Activated CD4-positive, alpha-beta memory T cell treated with anti-CD3 and anti-CD28 coated beads for 36 hours (primary cell): ENCODE data around the gene CDH3. TPM values are rescaled to one million over a fixed set of nuclear protein-coding genes. Genes with fewer than 3 reads are reported as not detected.

ENCODE experiments used
- CTCF ChIA-PET: fragments of 350-600 bp; sonication (Branson Sonifier 250); formaldehyde crosslinking; loops from one replicate; lab custom pipeline; 2021; ENCODE audit warnings: antibody characterized with exemption, inconsistent platforms; lab: Charles Lee
- POLR2A ChIA-PET: fragments of 350-600 bp; sonication (Branson Sonifier 250); formaldehyde crosslinking; loops from one replicate; lab custom pipeline; 2021; ENCODE audit warnings: antibody characterized with exemption; lab: Charles Lee
- DNase-seq: peaks from one replicate; pipeline ENCODE4 v3.0.0-alpha.2; 2020
- H3K27ac Mint-ChIP-seq: one replicate; pipeline ENCODE4 v1.8.0; 2021; ENCODE audit warnings: mixed read lengths
- H3K27me3 Mint-ChIP-seq: one replicate; pipeline ENCODE4 v1.8.0; 2021; ENCODE audit warnings: mixed read lengths
- H3K36me3 Mint-ChIP-seq: one replicate; pipeline ENCODE4 v1.8.0; 2021; ENCODE audit warnings: mixed read lengths
- H3K4me1 Mint-ChIP-seq: one replicate; pipeline ENCODE4 v1.8.0; 2021; ENCODE audit warnings: low read depth, mixed read lengths
- H3K4me3 Mint-ChIP-seq: one replicate; pipeline ENCODE4 v1.8.0; 2021; ENCODE audit warnings: mild to moderate bottlenecking, mixed read lengths
- H3K9me3 Mint-ChIP-seq: one replicate; pipeline ENCODE4 v1.8.0; 2021; ENCODE audit warnings: mixed read lengths
- intact Hi-C: fragments of 100-400 bp; cut with micrococcal nuclease; formaldehyde crosslinking; loops from one replicate; pipeline ENCODE4 v1.15.1; 2023
- total RNA-seq, 2 experiments: library from RNA; stranded (reverse); gene quantifications; one replicate each; pipeline ENCODE4 v1.2.3, GENCODE V29; 2021

CDH3 gene
- total RNA-seq, 2 experiments from 2014 or later, result 5.2 to 5.3 TPM

DNA sequence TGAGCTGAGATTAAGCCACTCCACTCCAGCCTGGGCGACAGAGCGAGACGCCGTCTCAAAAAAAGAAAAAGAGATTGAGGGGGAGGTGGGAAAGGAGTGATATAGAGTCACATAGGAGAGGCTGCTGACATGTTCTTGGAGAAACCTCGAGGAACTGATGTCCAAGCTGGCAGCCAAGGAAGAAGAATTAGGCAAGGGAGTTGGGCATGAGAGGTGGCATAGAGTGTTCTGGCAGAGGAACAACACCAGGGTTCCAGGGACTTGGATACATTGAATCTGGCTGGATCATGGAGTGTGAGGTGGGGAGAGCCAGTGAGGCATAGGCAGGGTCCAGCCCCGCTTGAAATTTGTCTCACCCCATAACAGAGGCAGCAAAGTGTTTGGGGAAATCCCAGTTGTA, 10.7 kb downstream of the CDH3 start:
- peaks cover 10% of the 10 kb centered on the region for H3K4me1 Mint-ChIP-seq
- H3K9me3 Mint-ChIP-seq, result no peaks in the 10 kb centered on the region
- ChIA-PET POLR2A (no interaction called here), CTCF (no interaction called here)
- intact Hi-C loops, result no loop called here
- DNase-seq, result no peak
- H3K4me3 Mint-ChIP-seq, result no peak overlapping the region
- no peaks in the 10 kb centered on the region for H3K36me3 Mint-ChIP-seq
- H3K27ac Mint-ChIP-seq, result no peak overlapping the region
- H3K27me3 Mint-ChIP-seq, result peaks cover 14% of the 10 kb centered on the region

DNA sequence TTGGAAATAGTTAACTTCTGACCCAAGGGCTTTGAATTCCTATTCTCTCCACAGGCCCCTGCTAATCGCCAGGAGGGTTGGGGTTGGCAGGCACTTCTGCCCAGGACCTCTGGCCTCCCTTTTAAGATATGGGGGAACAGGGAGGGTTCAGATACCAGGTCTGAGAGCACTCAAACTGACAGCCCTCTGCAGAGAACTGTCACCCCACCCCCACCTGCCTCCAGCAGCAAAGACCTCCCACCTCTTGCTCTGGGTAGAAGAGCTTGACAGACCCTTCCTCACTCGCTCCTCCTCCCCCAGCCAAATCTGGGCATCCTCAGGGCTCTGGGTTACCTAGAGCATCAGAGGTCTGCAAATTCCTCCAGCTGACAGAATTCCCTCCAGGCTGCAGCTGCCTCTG, 11.6 kb downstream of the CDH3 start:
- H3K27ac Mint-ChIP-seq, result no peak overlapping the region
- ChIA-PET CTCF (no interaction called here), POLR2A (no interaction called here)
- H3K36me3 Mint-ChIP-seq, result no peaks in the 10 kb centered on the region
- DNase-seq, result no peak
- H3K9me3 Mint-ChIP-seq, result no peaks in the 10 kb centered on the region
- intact Hi-C loops, result no loop called here
- H3K4me1 Mint-ChIP-seq, result peaks cover 10% of the 10 kb centered on the region
- peaks cover 6% of the 10 kb centered on the region for H3K27me3 Mint-ChIP-seq
- no peak overlapping the region for H3K4me3 Mint-ChIP-seq

DNA sequence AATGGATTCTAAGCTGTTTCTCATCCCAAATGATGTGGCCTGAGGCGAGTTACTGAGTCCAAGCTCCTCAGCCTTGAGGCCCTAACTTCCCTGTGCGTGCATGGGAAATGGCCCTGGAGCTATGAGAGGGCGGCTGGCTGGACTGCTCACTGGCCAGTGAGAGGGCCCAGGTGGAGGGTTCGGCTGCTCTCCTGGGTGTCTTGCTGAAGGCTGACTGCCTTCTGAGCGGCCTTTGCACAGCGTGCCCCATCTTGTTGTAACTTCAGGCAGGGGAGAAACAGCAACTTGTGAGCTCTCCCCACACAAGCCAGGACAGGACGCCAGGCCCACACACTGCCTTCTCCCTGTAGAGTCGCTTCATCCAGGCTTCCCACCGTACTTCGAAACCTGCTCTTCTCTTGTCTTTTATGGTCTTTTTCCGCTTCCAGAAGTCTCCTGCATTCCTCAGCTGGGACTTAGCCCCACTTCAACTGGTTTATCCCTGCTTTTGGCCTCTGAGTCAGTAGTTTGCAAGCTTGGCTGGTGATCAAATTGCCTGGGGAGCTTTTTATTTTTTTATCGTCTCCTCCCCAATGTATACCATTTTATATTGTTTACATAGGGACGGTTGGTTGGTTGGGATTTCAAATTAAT, 13.3 kb downstream of the CDH3 start:
- intact Hi-C loops, result no loop called here
- peaks cover 10% of the 10 kb centered on the region for H3K4me1 Mint-ChIP-seq
- no peaks in the 10 kb centered on the region for H3K36me3 Mint-ChIP-seq
- DNase-seq, result no peak
- H3K27ac Mint-ChIP-seq, result no peak overlapping the region
- H3K27me3 Mint-ChIP-seq, result peaks cover 9% of the 10 kb centered on the region
- ChIA-PET CTCF (no interaction called here), POLR2A (interaction anchor here (2.0 kb wide), 1 partner anchor 10 kb away, joined by 8 read pairs; no protein-coding TSS in a partner anchor)
- no peaks in the 10 kb centered on the region for H3K9me3 Mint-ChIP-seq
- H3K4me3 Mint-ChIP-seq, result no peak overlapping the region

DNA sequence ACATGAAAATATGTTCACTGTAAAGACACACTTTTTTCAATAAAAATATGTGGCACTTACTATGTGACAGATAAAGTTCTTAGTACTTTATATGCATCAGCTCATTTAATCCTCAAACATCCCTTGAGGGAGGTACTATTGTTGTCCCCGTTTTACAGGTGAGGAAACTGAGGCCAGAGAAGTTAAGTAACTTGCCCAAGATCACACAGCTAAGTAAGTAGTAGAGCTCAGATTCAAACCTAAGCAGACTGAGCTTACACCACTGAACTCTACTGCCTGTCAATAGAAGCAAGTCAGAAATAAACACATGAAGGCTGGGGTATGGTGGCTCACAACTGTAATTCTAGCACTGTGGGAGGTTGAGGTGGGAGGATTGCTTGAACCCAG, 13.9 kb downstream of the CDH3 start:
- H3K27me3 Mint-ChIP-seq, result peaks cover 9% of the 10 kb centered on the region
- no peak for DNase-seq
- peaks cover 10% of the 10 kb centered on the region for H3K4me1 Mint-ChIP-seq
- intact Hi-C loops, result no loop called here
- POLR2A ChIA-PET, result interaction anchor here (2.0 kb wide), 1 partner anchor 11 kb away, joined by 8 read pairs; no protein-coding TSS in a partner anchor
- CTCF ChIA-PET, result no interaction called here
- H3K36me3 Mint-ChIP-seq, result no peaks in the 10 kb centered on the region
- H3K27ac Mint-ChIP-seq, result no peak overlapping the region
- H3K9me3 Mint-ChIP-seq, result no peaks in the 10 kb centered on the region
- no peak overlapping the region for H3K4me3 Mint-ChIP-seq

DNA sequence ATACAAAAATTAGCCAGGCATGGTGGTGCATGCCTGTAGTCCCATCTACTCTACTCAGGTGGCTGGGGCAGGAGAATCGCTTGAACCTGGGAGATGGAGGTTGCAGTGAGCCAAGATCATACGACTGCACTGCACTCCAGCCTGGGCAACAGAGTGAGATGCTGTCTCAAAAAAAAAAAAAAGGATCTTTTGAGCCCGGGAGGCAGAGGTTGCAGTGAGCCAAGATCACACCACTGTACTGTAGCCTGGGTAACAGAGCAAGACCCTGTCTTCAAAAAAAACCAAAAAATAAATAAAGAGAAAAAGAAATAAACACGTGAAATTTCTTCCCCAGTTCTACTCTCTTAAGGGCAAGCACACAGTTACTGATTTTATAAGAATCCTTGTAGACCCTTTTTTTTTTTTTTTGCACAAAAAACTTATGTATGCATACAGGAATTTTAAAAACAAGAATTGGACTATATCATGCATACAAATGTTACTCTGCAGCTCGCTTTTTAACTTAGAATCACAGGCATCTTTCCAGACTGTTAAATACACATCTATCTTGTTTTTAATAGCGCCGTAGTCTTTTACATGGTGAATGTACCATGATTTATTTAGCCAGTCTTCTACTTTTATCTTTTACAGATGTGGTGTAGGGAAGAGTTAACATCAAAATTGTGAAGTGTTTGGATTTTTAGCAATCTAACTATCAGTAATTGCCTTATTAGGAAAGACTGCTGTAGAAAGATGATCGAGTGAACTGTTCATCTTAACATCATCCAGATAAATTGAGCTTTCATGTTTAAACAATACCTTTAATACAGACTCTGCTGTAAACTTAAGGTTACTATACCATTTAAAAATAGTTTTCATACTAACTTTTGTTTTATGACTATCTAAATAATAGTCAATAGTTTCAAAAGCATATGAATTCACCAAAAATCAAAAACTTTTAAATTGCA, 14.6 kb downstream of the CDH3 start:
- DNase-seq, result no peak
- intact Hi-C loops, result loop anchor here (1.0 to 2.0 kb wide), 2 partner anchors 9 to 97 kb away; no protein-coding TSS in a partner anchor
- Mint-ChIP-seq H3K27ac (no peak overlapping the region), H3K4me1 (peaks cover 10% of the 10 kb centered on the region), H3K4me3 (no peak overlapping the region), H3K27me3 (peaks cover 10% of the 10 kb centered on the region), H3K9me3 (no peaks in the 10 kb centered on the region), H3K36me3 (no peaks in the 10 kb centered on the region)
- ChIA-PET CTCF (interaction anchor here (0.7 kb wide), 1 partner anchor 97 kb away, joined by 3 read pairs; no protein-coding TSS in a partner anchor), POLR2A (interaction anchor here (1.3 to 2.0 kb wide), 3 partner anchors 9 to 183 kb away, joined by 3 to 8 read pairs (median 8); no protein-coding TSS in a partner anchor)

DNA sequence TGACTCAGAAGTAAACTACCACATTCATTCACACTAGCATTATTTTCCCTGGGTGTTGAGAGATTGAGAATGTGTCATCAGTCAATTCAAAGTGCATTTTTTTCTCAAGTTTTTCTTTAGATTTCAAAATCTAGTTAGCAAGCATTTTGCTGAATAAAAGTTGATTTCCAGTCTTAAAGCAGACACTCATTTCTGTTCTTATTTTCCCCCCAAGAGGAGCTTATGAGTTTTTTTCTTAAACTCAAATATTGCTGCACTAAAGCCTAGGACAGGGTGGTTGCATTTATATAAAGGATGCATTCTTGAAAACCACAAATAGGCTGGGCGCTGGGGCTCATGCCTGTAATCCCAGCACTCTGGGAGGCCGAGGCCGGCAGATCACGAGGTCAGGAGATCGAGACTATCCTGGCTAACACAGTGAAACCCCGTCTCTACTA, 15.3 kb downstream of the CDH3 start:
- CTCF ChIA-PET, result interaction anchor here (0.7 kb wide), 1 partner anchor 96 kb away, joined by 3 read pairs; no protein-coding TSS in a partner anchor
- intact Hi-C loops, result loop anchor here (1.0 to 2.0 kb wide), 2 partner anchors 8 to 96 kb away; no protein-coding TSS in a partner anchor
- POLR2A ChIA-PET, result interaction anchor here (1.3 to 1.7 kb wide), 2 partner anchors 8 to 183 kb away, joined by 3 to 8 read pairs; no protein-coding TSS in a partner anchor
- H3K27ac Mint-ChIP-seq, result peak overlapping the region; percentile 25
- H3K36me3 Mint-ChIP-seq, result no peaks in the 10 kb centered on the region
- peaks cover 9% of the 10 kb centered on the region for H3K27me3 Mint-ChIP-seq
- H3K4me1 Mint-ChIP-seq, result peaks cover 10% of the 10 kb centered on the region
- no peaks in the 10 kb centered on the region for H3K9me3 Mint-ChIP-seq
- H3K4me3 Mint-ChIP-seq, result no peak overlapping the region
- no peak for DNase-seq

DNA sequence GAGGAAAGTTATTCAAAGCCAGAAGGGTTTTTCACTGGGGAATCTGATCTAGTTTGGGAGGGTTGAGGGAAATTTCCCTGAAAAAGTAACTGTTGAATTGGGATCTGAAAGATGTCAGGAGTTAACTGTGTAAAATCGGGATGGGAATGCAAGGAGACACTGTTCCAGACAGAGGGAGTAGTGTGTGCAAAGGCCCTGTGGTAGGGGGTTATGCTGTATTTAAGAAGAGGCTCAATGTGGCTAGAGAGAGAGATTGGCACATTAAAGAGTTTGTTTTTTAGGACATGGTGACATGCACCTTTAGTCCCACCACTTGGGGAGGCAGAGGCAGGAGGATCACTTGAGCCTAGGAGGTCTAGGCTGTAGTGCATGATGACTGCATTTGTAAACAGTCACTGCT, 16.9 kb downstream of the CDH3 start:
- CTCF ChIA-PET, result no interaction called here
- H3K4me3 Mint-ChIP-seq, result no peak overlapping the region
- POLR2A ChIA-PET, result no interaction called here
- peaks cover 8% of the 10 kb centered on the region for H3K27me3 Mint-ChIP-seq
- H3K4me1 Mint-ChIP-seq, result peaks cover 10% of the 10 kb centered on the region
- no peaks in the 10 kb centered on the region for H3K9me3 Mint-ChIP-seq
- H3K36me3 Mint-ChIP-seq, result no peaks in the 10 kb centered on the region
- no peak for DNase-seq
- intact Hi-C loops, result no loop called here
- no peak overlapping the region for H3K27ac Mint-ChIP-seq

DNA sequence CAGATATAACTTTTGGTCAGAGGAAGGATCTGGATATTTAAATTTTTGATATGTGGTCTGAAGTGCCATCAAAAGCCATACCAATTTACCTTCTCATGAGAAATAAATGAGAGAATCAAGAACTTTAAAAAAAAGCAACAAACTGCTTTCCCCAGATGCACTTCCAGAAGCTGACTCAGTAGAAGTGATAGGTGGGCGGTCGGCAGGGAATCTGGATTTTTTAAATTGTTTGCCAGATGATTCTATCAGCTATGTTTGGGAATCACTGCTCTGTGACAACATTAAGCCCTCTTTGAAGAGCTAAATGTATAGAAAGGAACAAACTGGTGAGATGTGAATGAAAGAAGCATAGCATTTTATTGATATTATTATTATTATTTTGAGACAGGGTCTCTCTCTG, 19.2 kb downstream of the CDH3 start:
- intact Hi-C loops, result no loop called here

DNA sequence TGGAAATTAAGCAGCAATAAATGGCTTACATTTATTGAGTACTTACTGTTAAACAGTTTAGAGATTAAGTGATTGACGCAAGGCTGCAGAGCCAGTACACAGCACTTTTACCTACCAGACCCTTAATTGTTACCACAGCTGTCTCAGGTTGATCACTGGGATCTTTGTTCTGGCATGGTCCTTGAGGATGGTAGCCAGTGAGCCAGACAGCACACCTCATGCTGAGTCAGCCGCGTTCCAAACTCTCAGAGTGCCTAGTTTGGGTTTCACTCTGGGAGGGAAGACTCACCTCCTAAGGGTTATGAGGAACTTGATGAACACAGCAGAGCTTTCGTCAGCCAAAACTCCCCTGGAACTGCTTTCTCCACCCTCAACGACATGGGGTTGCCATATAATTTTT, 20.4 kb downstream of the CDH3 start:
- POLR2A ChIA-PET, result no interaction called here
- H3K4me1 Mint-ChIP-seq, result peaks cover 25% of the 10 kb centered on the region
- no peak for DNase-seq
- no peak overlapping the region for H3K4me3 Mint-ChIP-seq
- H3K36me3 Mint-ChIP-seq, result no peaks in the 10 kb centered on the region
- intact Hi-C loops, result no loop called here
- H3K9me3 Mint-ChIP-seq, result no peaks in the 10 kb centered on the region
- H3K27ac Mint-ChIP-seq, result no peak overlapping the region
- CTCF ChIA-PET, result no interaction called here
- peaks cover 6% of the 10 kb centered on the region for H3K27me3 Mint-ChIP-seq

More for the DNA sequence above, 19.2 kb downstream of the CDH3 start:
- CTCF ChIA-PET, result interaction anchor here (1.3 kb wide), 1 partner anchor 74 kb away, joined by 4 read pairs; no protein-coding TSS in a partner anchor
- DNase-seq, result no peak
- POLR2A ChIA-PET, result no interaction called here
- Mint-ChIP-seq H3K36me3 (no peaks in the 10 kb centered on the region), H3K4me1 (peaks cover 30% of the 10 kb centered on the region), H3K27ac (no peak overlapping the region), H3K9me3 (no peaks in the 10 kb centered on the region), H3K27me3 (peaks cover 6% of the 10 kb centered on the region), H3K4me3 (no peak overlapping the region)

DNA sequence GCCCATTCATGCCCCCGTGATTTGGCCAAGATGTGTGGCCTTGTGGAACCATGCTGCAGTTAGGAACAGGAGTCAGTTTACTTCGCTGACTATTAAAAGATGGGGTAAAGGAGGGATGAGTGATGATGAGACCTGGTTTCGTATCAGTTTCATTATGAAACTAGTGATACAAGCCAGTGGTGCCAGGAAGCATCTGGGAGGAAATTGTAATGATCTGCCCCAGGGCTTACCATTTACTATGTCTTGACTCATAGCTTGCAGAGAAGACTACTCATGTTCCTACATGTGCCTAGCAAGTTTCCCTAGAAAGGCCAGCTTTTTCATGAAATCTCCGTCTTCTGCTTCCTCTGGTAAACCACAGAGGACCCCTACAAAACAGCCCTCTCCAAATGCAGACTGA, 23.2 kb downstream of the CDH3 start:
- H3K9me3 Mint-ChIP-seq, result no peaks in the 10 kb centered on the region
- intact Hi-C loops, result loop anchor here (1.0 to 2.0 kb wide), 4 partner anchors 8 to 179 kb away; no protein-coding TSS in a partner anchor
- H3K36me3 Mint-ChIP-seq, result no peaks in the 10 kb centered on the region
- peaks cover 2% of the 10 kb centered on the region for H3K27me3 Mint-ChIP-seq
- H3K27ac Mint-ChIP-seq, result peak overlapping the region; percentile 75
- ChIA-PET CTCF (interaction anchor here (1.0 to 2.7 kb wide), 7 partner anchors 33 to 179 kb away, joined by 3 to 8 read pairs (median 6); no protein-coding TSS in a partner anchor), POLR2A (interaction anchor here (0.7 to 2.3 kb wide), 5 partner anchors 8 to 129 kb away, joined by 3 to 13 read pairs (median 4); partner anchors contain the start of gene ZFP90)
- H3K4me3 Mint-ChIP-seq, result no peak overlapping the region
- DNase-seq, result peak; percentile 65
- peaks cover 24% of the 10 kb centered on the region for H3K4me1 Mint-ChIP-seq

DNA sequence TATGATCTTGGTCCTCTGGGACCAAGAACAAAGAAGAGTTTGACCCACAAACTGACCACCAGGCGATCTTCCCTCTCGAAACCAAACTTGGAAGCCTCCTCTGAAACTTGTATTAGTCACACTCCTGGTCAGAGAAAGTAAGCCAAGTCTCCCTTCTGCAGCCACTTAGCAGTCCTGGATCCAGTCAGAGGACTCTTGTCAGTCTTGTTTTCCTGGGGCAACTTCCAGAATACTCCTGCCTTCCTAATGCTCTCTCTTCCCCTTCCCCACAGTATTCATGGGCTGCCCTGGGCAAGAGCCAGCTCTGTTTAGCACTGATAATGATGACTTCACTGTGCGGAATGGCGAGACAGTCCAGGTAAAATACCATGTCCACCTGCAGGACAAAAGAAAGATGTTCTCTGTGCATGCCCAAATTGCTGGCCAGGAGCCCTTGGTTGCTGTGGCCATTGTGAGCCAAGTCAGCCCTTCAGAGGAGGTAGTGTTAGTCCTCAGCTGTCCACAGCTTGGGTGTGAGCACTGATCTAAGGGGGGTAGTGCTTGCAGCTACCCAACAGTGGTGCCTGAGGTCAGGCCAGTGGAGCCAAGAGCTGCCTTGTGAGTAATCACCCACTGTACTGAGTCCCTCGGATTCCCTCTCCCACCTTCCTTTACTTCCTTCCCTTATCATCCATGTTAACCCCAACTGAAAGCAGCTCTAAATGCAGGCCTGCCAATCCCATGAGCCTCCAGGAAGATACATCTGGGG, 31.2 kb downstream of the CDH3 start:
- Mint-ChIP-seq H3K9me3 (no peaks in the 10 kb centered on the region), H3K36me3 (no peaks in the 10 kb centered on the region), H3K27me3 (peaks cover 2% of the 10 kb centered on the region), H3K4me3 (no peak overlapping the region), H3K4me1 (no peaks in the 10 kb centered on the region), H3K27ac (no peak overlapping the region)
- ChIA-PET POLR2A (no interaction called here), CTCF (interaction anchor here (1.4 to 1.6 kb wide), 2 partner anchors 86 to 156 kb away, joined by 4 to 5 read pairs; no protein-coding TSS in a partner anchor)
- no peak for DNase-seq
- intact Hi-C loops, result no loop called here
